ENCODE measurements around the gene HIRA.

The HIRA gene

GRCh38 chr22:19431649-19432132 lies at the start of gene HIRA:
Gene HIRA (minus strand): TSS chr22:19431733. CDS start chr22:19431476, 257 bp downstream.
- peak; percentile 70 for DNase-seq

GRCh38 chr22:19480789-19481188 lies 49.3 kb upstream of the HIRA start:
- no peak for DNase-seq

GRCh38 chr22:19480173-19480568 lies 48.6 kb upstream of the HIRA start:
- DNase-seq = no peak

- DNase-seq = peak; percentile 94
These were observed 48.0 kb upstream of the HIRA start, which contains the start of gene CDC45 for GRCh38 chr22:19479355-19480172. Gene CDC45 (plus strand): TSS chr22:19479920. CDS start chr22:19479969, 49 bp downstream.

GRCh38 chr22:19478901-19479354 lies 47.4 kb upstream of the HIRA start, which contains the start of gene UFD1:
Gene UFD1 (minus strand): TSS chr22:19479193. CDS start chr22:19479085, 108 bp downstream.
- DNase-seq = peak; percentile 73

- no peak for DNase-seq
These were observed 46.7 kb upstream of the HIRA start for GRCh38 chr22:19478045-19478900.

- no peak for DNase-seq
These were observed 46.0 kb upstream of the HIRA start for GRCh38 chr22:19477321-19478044.

- no peak for DNase-seq
These were observed 44.5 kb upstream of the HIRA start for GRCh38 chr22:19476023-19476422.

- DNase-seq = no peak
These were observed 42.0 kb upstream of the HIRA start for GRCh38 chr22:19473578-19473977.

GRCh38 chr22:19472233-19472632 lies 40.7 kb upstream of the HIRA start:
- no peak for DNase-seq

GRCh38 chr22:19471572-19471971 lies 40.0 kb upstream of the HIRA start:
- DNase-seq = no peak

GRCh38 chr22:19470010-19470409 lies 38.5 kb upstream of the HIRA start:
- no peak for DNase-seq

GRCh38 chr22:19469421-19469820 lies 37.9 kb upstream of the HIRA start:
- DNase-seq = no peak

- no peak for DNase-seq
These were observed 36.4 kb upstream of the HIRA start for GRCh38 chr22:19467912-19468311.

- no peak for DNase-seq
These were observed 35.6 kb upstream of the HIRA start for GRCh38 chr22:19466848-19467752.

GRCh38 chr22:19466126-19466716 lies 34.7 kb upstream of the HIRA start:
- no peak for DNase-seq

- no peak for DNase-seq
These were observed 33.4 kb upstream of the HIRA start for GRCh38 chr22:19464975-19465374.

GRCh38 chr22:19464546-19464945 lies 33.0 kb upstream of the HIRA start:
- DNase-seq = no peak

GRCh38 chr22:19463491-19464469 lies 32.2 kb upstream of the HIRA start:
- no peak for DNase-seq

- no peak for DNase-seq
These were observed 31.5 kb upstream of the HIRA start for GRCh38 chr22:19463008-19463407.

Measured in NCI-H345 (cell line).